CD4-positive, alpha-beta T cell (primary cell): ENCODE results near the gene LRRC55. TPM values are rescaled to one million over a fixed set of nuclear protein-coding genes. Genes with fewer than 3 reads are reported as not detected.

ENCODE experiments used
- ATAC-seq: fragments of 200-7000 bp; cut with Tn5 transposase; one replicate; pipeline ENCODE4 v1.10.0; 2022; ENCODE audit warnings: mild to moderate bottlenecking; ENCODE audit not compliant: poor library complexity
- CTCF ChIA-PET: fragments of 350-600 bp; sonication (Branson Sonifier 250); formaldehyde crosslinking; loops from one replicate; lab custom pipeline; 2021; ENCODE audit warnings: antibody characterized with exemption, inconsistent platforms; lab: Charles Lee
- POLR2A ChIA-PET: fragments of 350-600 bp; sonication (Branson Sonifier 250); formaldehyde crosslinking; loops from one replicate; lab custom pipeline; 2021; ENCODE audit warnings: antibody characterized with exemption, inconsistent platforms; lab: Charles Lee
- DNase-seq, 14 experiments: peaks; one replicate each; pipeline ENCODE4 v3.0.0-alpha.2; 2013 to 2020; ENCODE audit warnings: mixed read lengths in 2 of 14
- H3K27ac ChIP-seq, 2 donors: one replicate each; pipeline versions ENCODE4 v1.5.1 to v1.7.0; 2013; ENCODE audit warnings: low read length in 2 of 2, low read depth in 1 of 2, mild to moderate bottlenecking in 1 of 2
- H3K27me3 ChIP-seq, 2 experiments: 1 replicate in 1 of 2; 2 replicates in 1 of 2; pipeline versions ENCODE4 v1.6.1 to v1.7.0; 2013; ENCODE audit warnings: low read length in 2 of 2, control low read depth in 1 of 2, mild to moderate bottlenecking in 1 of 2, moderate library complexity in 1 of 2; ENCODE audit not compliant: insufficient read depth in 2 of 2, control insufficient read depth in 1 of 2
- H3K36me3 ChIP-seq: one replicate; pipeline ENCODE4 v1.6.1; 2013; ENCODE audit warnings: low read length, control low read depth; ENCODE audit not compliant: insufficient read depth
- H3K4me1 ChIP-seq: one replicate; pipeline ENCODE4 v1.6.1; 2013; ENCODE audit warnings: low read length, control low read depth; ENCODE audit not compliant: insufficient read depth
- H3K4me3 ChIP-seq: one replicate; pipeline ENCODE4 v1.5.1; 2013; ENCODE audit warnings: mild to moderate bottlenecking, low read length, moderate library complexity
- H3K9me3 ChIP-seq, 2 experiments: 1 replicate in 1 of 2; 2 replicates in 1 of 2; pipeline versions ENCODE4 v1.6.1 to v1.7.0; 2013; ENCODE audit warnings: low read length in 2 of 2, mild to moderate bottlenecking in 2 of 2, control low read depth in 1 of 2, moderate library complexity in 1 of 2; ENCODE audit not compliant: control insufficient read depth in 1 of 2, insufficient read depth in 1 of 2
- H3K27ac Mint-ChIP-seq: one replicate; pipeline ENCODE4 v1.8.0; 2020; ENCODE audit warnings: mixed read lengths
- H3K27me3 Mint-ChIP-seq: one replicate; pipeline ENCODE4 v1.8.0; 2021; ENCODE audit warnings: mixed read lengths
- H3K36me3 Mint-ChIP-seq: one replicate; pipeline ENCODE4 v1.8.0; 2021; ENCODE audit warnings: low read depth, mixed read lengths
- H3K4me1 Mint-ChIP-seq: one replicate; pipeline ENCODE4 v1.8.0; 2021; ENCODE audit warnings: low read depth, mixed read lengths
- H3K4me3 Mint-ChIP-seq: one replicate; pipeline ENCODE4 v1.8.0; 2020; ENCODE audit warnings: mild to moderate bottlenecking, mixed read lengths
- H3K9me3 Mint-ChIP-seq: one replicate; pipeline ENCODE4 v1.8.0; 2020; ENCODE audit warnings: mixed read lengths
- CTCF ChIP-seq: fragments of 200-600 bp; IDR thresholded peaks from one replicate; pipeline ENCODE4 v1.8.0; 2022; ENCODE audit warnings: antibody characterized with exemption, mild to moderate bottlenecking
- intact Hi-C, 2 experiments: fragments of 100-400 bp; cut with DNase I in 1 of 2; cut with micrococcal nuclease in 1 of 2; formaldehyde crosslinking; loops; one replicate each; pipeline versions ENCODE4 v1.15.1 to v1.9.0; 2023 to 2025; cut with DNase I, micrococcal nuclease
- total RNA-seq, 174 experiments: library from RNA in 2 of 174; stranded (reverse) in 2 of 174; gene quantifications; one replicate each; pipeline ENCODE4 v1.2.3 and lab custom pipeline; 2021 to 2026

Gene LRRC55
- total RNA-seq, 2 experiments from 2014 or later, result not detected

GRCh38 chr11:57153448-57153847 lies 28.3 kb upstream of the LRRC55 start:
- ChIA-PET CTCF (no interaction called here), POLR2A (no interaction called here)
- H3K36me3 ChIP-seq, result no peaks in the 10 kb centered on the region
- H3K27me3 ChIP-seq, result peaks cover 6 to 8% of the 10 kb centered on the region in 2 experiments
- H3K27ac ChIP-seq, result no peak overlapping the region
- H3K9me3 ChIP-seq, result no peaks in the 10 kb centered on the region
- DNase-seq (no peak), ATAC-seq (no peak)
- peaks cover 47% of the 10 kb centered on the region for H3K27me3 Mint-ChIP-seq
- no peak overlapping the region for H3K4me3 Mint-ChIP-seq
- no peak for TF ChIP-seq CTCF
- H3K9me3 Mint-ChIP-seq, result no peaks in the 10 kb centered on the region
- H3K4me1 Mint-ChIP-seq, result no peaks in the 10 kb centered on the region
- H3K4me3 ChIP-seq, result no peak overlapping the region
- intact Hi-C loops, result no loop called here
- H3K27ac Mint-ChIP-seq, result no peak overlapping the region
- no peaks in the 10 kb centered on the region for H3K4me1 ChIP-seq
- H3K36me3 Mint-ChIP-seq, result no peaks in the 10 kb centered on the region

GRCh38 chr11:57154739-57155138 lies 27.0 kb upstream of the LRRC55 start:
- ChIA-PET POLR2A (no interaction called here), CTCF (no interaction called here)
- no peaks in the 10 kb centered on the region for H3K4me1 ChIP-seq
- no peaks in the 10 kb centered on the region for H3K36me3 ChIP-seq
- no peak for DNase-seq
- Mint-ChIP-seq H3K27me3 (peaks cover 46% of the 10 kb centered on the region), H3K4me1 (no peaks in the 10 kb centered on the region), H3K27ac (no peak overlapping the region), H3K9me3 (no peaks in the 10 kb centered on the region), H3K4me3 (no peak overlapping the region), H3K36me3 (no peaks in the 10 kb centered on the region)
- no peaks in the 10 kb centered on the region for H3K9me3 ChIP-seq
- TF ChIP-seq CTCF, result no peak
- intact Hi-C loops, result no loop called here
- peaks cover 6 to 8% of the 10 kb centered on the region in 2 experiments for H3K27me3 ChIP-seq
- no peak for ATAC-seq
- no peak overlapping the region for H3K27ac ChIP-seq
- H3K4me3 ChIP-seq, result no peak overlapping the region

- Mint-ChIP-seq H3K27ac (no peak overlapping the region), H3K9me3 (no peaks in the 10 kb centered on the region), H3K27me3 (peaks cover 40% of the 10 kb centered on the region), H3K4me3 (no peak overlapping the region), H3K4me1 (no peaks in the 10 kb centered on the region), H3K36me3 (no peaks in the 10 kb centered on the region)
- peaks cover 6 to 8% of the 10 kb centered on the region in 2 experiments for H3K27me3 ChIP-seq
- H3K4me3 ChIP-seq, result no peak overlapping the region
- ChIA-PET CTCF (no interaction called here), POLR2A (no interaction called here)
- ATAC-seq (no peak), DNase-seq (no peak)
- no peaks in the 10 kb centered on the region for H3K9me3 ChIP-seq
- intact Hi-C loops, result no loop called here
- no peaks in the 10 kb centered on the region for H3K36me3 ChIP-seq
- no peak overlapping the region for H3K27ac ChIP-seq
- no peaks in the 10 kb centered on the region for H3K4me1 ChIP-seq
- TF ChIP-seq CTCF, result no peak
These were observed 26.4 kb upstream of the LRRC55 start for GRCh38 chr11:57155400-57155799.
